ENCODE results near the gene STN1. TPM values are rescaled to one million over a fixed set of nuclear protein-coding genes. Genes with fewer than 3 reads are reported as not detected.

Gene STN1
- total RNA-seq, 1 donor from 2014 or later: 57.1 TPM

- Mint-ChIP-seq H3K4me1 (ENCODE audit: low read depth, unreplicated experiment) (peaks cover 45% of the 10 kb centered on the region), H3K27me3 (ENCODE audit: unreplicated experiment) (peaks cover 22% of the 10 kb centered on the region), H3K4me3 (ENCODE audit: unreplicated experiment) (peak overlapping the region; percentile 86), H3K27ac (ENCODE audit: unreplicated experiment) (peak overlapping the region; percentile 41), H3K36me3 (ENCODE audit: unreplicated experiment) (no peaks in the 10 kb centered on the region), H3K9me3 (ENCODE audit: unreplicated experiment) (peaks cover 10% of the 10 kb centered on the region)
- DNase-seq: peak; percentile 78
- peak; percentile 10 for TF ChIP-seq CTCF (IDR thresholded peaks at IDR 0.05; ENCODE audit: partially characterized antibody, unreplicated experiment)
Observed at GRCh38 chr10:103855852-103856796, 61.9 kb downstream of the STN1 start.

DNA sequence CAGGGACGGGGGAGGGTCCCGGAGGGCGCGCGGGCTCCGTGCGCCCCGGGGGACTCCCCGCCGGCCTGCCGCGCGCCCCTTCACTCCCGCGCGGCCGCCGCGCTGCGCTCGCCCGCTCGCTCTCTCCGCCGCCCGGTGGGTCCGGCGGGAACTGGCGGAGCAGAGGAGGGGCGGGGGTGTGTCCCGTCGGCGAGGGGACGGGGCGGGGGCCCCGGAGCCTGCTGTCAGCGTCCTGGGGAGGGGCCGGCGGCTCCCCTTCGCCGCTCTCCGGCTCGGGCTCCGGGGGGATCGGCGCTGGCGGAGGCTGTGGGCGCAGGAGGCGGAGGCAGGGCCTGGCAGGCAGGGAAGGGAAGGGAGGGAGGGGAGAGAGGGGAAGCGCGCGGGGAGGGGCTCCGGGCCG, 62.6 kb downstream of the STN1 start, which contains the start of gene SH3PXD2A:
SH3PXD2A (minus strand) TSS at position 153 of the 400 bp plus-strand sequence. CDS start 310 bp downstream, outside the sequence.
- peaks cover 22% of the 10 kb centered on the region for H3K27me3 Mint-ChIP-seq (ENCODE audit: unreplicated experiment)
- peak; percentile 69 for DNase-seq
- peak within 1 kb of the TSS; percentile 74 for H3K27ac Mint-ChIP-seq (ENCODE audit: unreplicated experiment)
- peaks cover 10% of the 10 kb centered on the region for H3K9me3 Mint-ChIP-seq (ENCODE audit: unreplicated experiment)
- H3K36me3 Mint-ChIP-seq (ENCODE audit: unreplicated experiment): no peaks in the 10 kb centered on the region
- H3K4me3 Mint-ChIP-seq (ENCODE audit: unreplicated experiment): peak within 1 kb of the TSS; percentile 92
- peaks cover 47% of the 10 kb centered on the region for H3K4me1 Mint-ChIP-seq (ENCODE audit: low read depth, unreplicated experiment)
- no peak for TF ChIP-seq CTCF (IDR thresholded peaks at IDR 0.05; ENCODE audit: partially characterized antibody, unreplicated experiment)

- Mint-ChIP-seq H3K27ac (ENCODE audit: unreplicated experiment) (peak overlapping the region; percentile 74), H3K4me1 (ENCODE audit: low read depth, unreplicated experiment) (peaks cover 52% of the 10 kb centered on the region), H3K27me3 (ENCODE audit: unreplicated experiment) (peaks cover 22% of the 10 kb centered on the region), H3K36me3 (ENCODE audit: unreplicated experiment) (no peaks in the 10 kb centered on the region), H3K9me3 (ENCODE audit: unreplicated experiment) (peaks cover 10% of the 10 kb centered on the region), H3K4me3 (ENCODE audit: unreplicated experiment) (peak overlapping the region; percentile 92)
- peak; percentile 67 for DNase-seq
- no peak for TF ChIP-seq CTCF (IDR thresholded peaks at IDR 0.05; ENCODE audit: partially characterized antibody, unreplicated experiment)
Observed at GRCh38 chr10:103854686-103855391, 63.1 kb downstream of the STN1 start.

DNA sequence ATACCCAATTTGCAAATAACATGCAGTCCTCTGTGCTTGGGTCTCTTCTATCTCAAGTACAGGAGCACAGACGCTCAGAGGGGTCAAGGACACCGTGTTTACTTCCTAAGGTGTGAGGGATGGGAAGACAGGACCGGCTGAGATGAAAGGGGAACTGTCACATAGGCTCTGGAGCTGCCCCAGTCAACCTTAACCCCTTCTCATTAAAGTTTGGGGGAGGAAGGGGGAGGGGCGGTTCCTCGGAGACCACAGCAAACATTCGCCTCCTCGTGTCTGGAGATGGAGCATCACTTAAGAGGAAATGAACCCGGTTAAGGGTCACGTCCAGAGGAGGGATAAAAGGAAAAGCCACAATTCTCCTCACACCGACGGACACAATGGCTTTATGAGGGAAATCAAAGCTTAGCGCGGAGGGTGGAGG, 63.7 kb downstream of the STN1 start:
- Mint-ChIP-seq H3K27ac (ENCODE audit: unreplicated experiment) (peak overlapping the region; percentile 74), H3K36me3 (ENCODE audit: unreplicated experiment) (no peaks in the 10 kb centered on the region), H3K4me3 (ENCODE audit: unreplicated experiment) (peak overlapping the region; percentile 92), H3K4me1 (ENCODE audit: low read depth, unreplicated experiment) (peaks cover 47% of the 10 kb centered on the region), H3K9me3 (ENCODE audit: unreplicated experiment) (peaks cover 8% of the 10 kb centered on the region), H3K27me3 (ENCODE audit: unreplicated experiment) (peaks cover 22% of the 10 kb centered on the region)
- no peak for TF ChIP-seq CTCF (IDR thresholded peaks at IDR 0.05; ENCODE audit: partially characterized antibody, unreplicated experiment)
- peak; percentile 39 for DNase-seq

All from glutamatergic neuron (in vitro differentiated cells).